CD4-positive, alpha-beta T cell (primary cell): ENCODE measurements around the gene RARA. TPM values are rescaled to one million over a fixed set of nuclear protein-coding genes. Genes with fewer than 3 reads are reported as not detected.

Source experiments
- ATAC-seq: fragments of 200-7000 bp; cut with Tn5 transposase; one replicate; pipeline ENCODE4 v1.10.0; 2022; ENCODE audit warnings: mild to moderate bottlenecking; ENCODE audit not compliant: poor library complexity
- CTCF ChIA-PET: fragments of 350-600 bp; sonication (Branson Sonifier 250); formaldehyde crosslinking; loops from one replicate; lab custom pipeline; 2021; ENCODE audit warnings: antibody characterized with exemption, inconsistent platforms; lab: Charles Lee
- POLR2A ChIA-PET: fragments of 350-600 bp; sonication (Branson Sonifier 250); formaldehyde crosslinking; loops from one replicate; lab custom pipeline; 2021; ENCODE audit warnings: antibody characterized with exemption, inconsistent platforms; lab: Charles Lee
- DNase-seq, 14 experiments: peaks; one replicate each; pipeline ENCODE4 v3.0.0-alpha.2; 2013 to 2020; ENCODE audit warnings: mixed read lengths in 2 of 14
- H3K27ac ChIP-seq, 2 donors: one replicate each; pipeline versions ENCODE4 v1.5.1 to v1.7.0; 2013; ENCODE audit warnings: low read length in 2 of 2, low read depth in 1 of 2, mild to moderate bottlenecking in 1 of 2
- H3K27me3 ChIP-seq, 2 experiments: 1 replicate in 1 of 2; 2 replicates in 1 of 2; pipeline versions ENCODE4 v1.6.1 to v1.7.0; 2013; ENCODE audit warnings: low read length in 2 of 2, control low read depth in 1 of 2, mild to moderate bottlenecking in 1 of 2, moderate library complexity in 1 of 2; ENCODE audit not compliant: insufficient read depth in 2 of 2, control insufficient read depth in 1 of 2
- H3K36me3 ChIP-seq: one replicate; pipeline ENCODE4 v1.6.1; 2013; ENCODE audit warnings: low read length, control low read depth; ENCODE audit not compliant: insufficient read depth
- H3K4me1 ChIP-seq: one replicate; pipeline ENCODE4 v1.6.1; 2013; ENCODE audit warnings: low read length, control low read depth; ENCODE audit not compliant: insufficient read depth
- H3K4me3 ChIP-seq: one replicate; pipeline ENCODE4 v1.5.1; 2013; ENCODE audit warnings: mild to moderate bottlenecking, low read length, moderate library complexity
- H3K9me3 ChIP-seq, 2 experiments: 1 replicate in 1 of 2; 2 replicates in 1 of 2; pipeline versions ENCODE4 v1.6.1 to v1.7.0; 2013; ENCODE audit warnings: low read length in 2 of 2, mild to moderate bottlenecking in 2 of 2, control low read depth in 1 of 2, moderate library complexity in 1 of 2; ENCODE audit not compliant: control insufficient read depth in 1 of 2, insufficient read depth in 1 of 2
- H3K27ac Mint-ChIP-seq: one replicate; pipeline ENCODE4 v1.8.0; 2020; ENCODE audit warnings: mixed read lengths
- H3K27me3 Mint-ChIP-seq: one replicate; pipeline ENCODE4 v1.8.0; 2021; ENCODE audit warnings: mixed read lengths
- H3K36me3 Mint-ChIP-seq: one replicate; pipeline ENCODE4 v1.8.0; 2021; ENCODE audit warnings: low read depth, mixed read lengths
- H3K4me1 Mint-ChIP-seq: one replicate; pipeline ENCODE4 v1.8.0; 2021; ENCODE audit warnings: low read depth, mixed read lengths
- H3K4me3 Mint-ChIP-seq: one replicate; pipeline ENCODE4 v1.8.0; 2020; ENCODE audit warnings: mild to moderate bottlenecking, mixed read lengths
- H3K9me3 Mint-ChIP-seq: one replicate; pipeline ENCODE4 v1.8.0; 2020; ENCODE audit warnings: mixed read lengths
- CTCF ChIP-seq: fragments of 200-600 bp; IDR thresholded peaks from one replicate; pipeline ENCODE4 v1.8.0; 2022; ENCODE audit warnings: antibody characterized with exemption, mild to moderate bottlenecking
- intact Hi-C, 2 experiments: fragments of 100-400 bp; cut with DNase I in 1 of 2; cut with micrococcal nuclease in 1 of 2; formaldehyde crosslinking; loops; one replicate each; pipeline versions ENCODE4 v1.15.1 to v1.9.0; 2023 to 2025; cut with DNase I, micrococcal nuclease
- total RNA-seq, 174 experiments: library from RNA in 2 of 174; stranded (reverse) in 2 of 174; gene quantifications; one replicate each; pipeline ENCODE4 v1.2.3 and lab custom pipeline; 2021 to 2026

RARA gene
- total RNA-seq, 2 experiments from 2014 or later: 114 to 115 TPM

GRCh38 chr17:40349477-40349894, 40.5 kb downstream of the RARA start:
- H3K36me3 Mint-ChIP-seq: peaks cover 71% of the 10 kb centered on the region
- Histone ChIP-seq H3K4me1 (peaks cover 52% of the 10 kb centered on the region), H3K27ac (peak overlapping the region in 1 of 2 donors; percentile 22), H3K36me3 (peaks cover 61% of the 10 kb centered on the region), H3K9me3 (no peaks in the 10 kb centered on the region), H3K4me3 (no peak overlapping the region), H3K27me3 (no peaks in the 10 kb centered on the region)
- no peaks in the 10 kb centered on the region for H3K27me3 Mint-ChIP-seq
- intact Hi-C loops: no loop called here
- peaks cover 63% of the 10 kb centered on the region for H3K4me1 Mint-ChIP-seq
- H3K4me3 Mint-ChIP-seq: peak overlapping the region; percentile 38
- no peaks in the 10 kb centered on the region for H3K9me3 Mint-ChIP-seq
- ChIA-PET POLR2A (interaction anchor here (1.0 kb wide), 1 partner anchor 173 kb away, joined by 3 read pairs; no protein-coding TSS in a partner anchor), CTCF (no interaction called here)
- ATAC-seq (no peak), DNase-seq (peak in 1 of 14 experiments; percentile 28)
- H3K27ac Mint-ChIP-seq: peak overlapping the region; percentile 93
- no peak for TF ChIP-seq CTCF

DNA sequence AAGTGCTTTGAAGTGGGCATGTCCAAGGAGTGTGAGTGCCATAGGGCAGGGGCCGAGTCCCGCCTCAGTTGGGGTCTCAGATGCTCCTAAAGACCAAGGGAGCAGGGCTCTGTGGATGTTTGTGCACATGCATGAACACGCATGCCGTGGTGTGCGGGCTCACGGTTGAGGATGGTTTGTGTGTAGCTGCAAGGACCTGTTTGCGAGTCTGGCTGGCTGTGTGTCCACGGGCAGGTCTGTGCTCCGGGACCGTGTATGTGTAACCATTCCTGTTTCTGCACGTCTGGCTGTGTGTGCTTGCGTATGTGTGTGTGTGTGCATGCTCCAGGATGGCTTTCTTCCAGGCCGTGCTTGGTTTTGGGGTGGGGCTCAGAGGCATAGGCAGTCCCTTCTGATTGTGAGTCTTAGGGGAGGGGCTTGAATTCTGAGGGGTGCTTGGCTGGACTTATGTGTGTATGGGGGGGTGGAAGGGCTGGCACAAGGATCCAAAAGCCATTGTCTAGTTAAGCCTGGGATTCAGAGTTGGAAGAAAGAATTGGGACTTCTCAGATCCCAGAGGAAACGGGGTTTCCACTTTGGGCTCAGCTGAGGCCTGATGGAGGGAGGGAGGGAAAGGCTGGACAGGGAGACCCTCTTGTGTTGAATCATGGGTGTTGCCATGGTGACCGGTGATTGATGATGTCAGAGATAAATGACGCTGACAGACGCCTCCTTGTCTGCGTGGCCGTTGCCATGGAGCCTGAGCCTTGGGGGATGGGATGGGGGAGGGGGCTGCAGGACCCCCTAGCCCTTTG, 41.1 kb downstream of the RARA start:
- POLR2A ChIA-PET: no interaction called here
- intact Hi-C loops: no loop called here
- peak overlapping the region; percentile 38 for H3K4me3 Mint-ChIP-seq

More for the DNA sequence above, 41.1 kb downstream of the RARA start:
- no peak for TF ChIP-seq CTCF
- Mint-ChIP-seq H3K27me3 (no peaks in the 10 kb centered on the region), H3K4me1 (peaks cover 57% of the 10 kb centered on the region), H3K9me3 (no peaks in the 10 kb centered on the region), H3K27ac (peak overlapping the region; percentile 93), H3K36me3 (peaks cover 74% of the 10 kb centered on the region)
- Histone ChIP-seq H3K4me3 (no peak overlapping the region), H3K9me3 (no peaks in the 10 kb centered on the region), H3K27ac (no peak overlapping the region), H3K4me1 (peaks cover 52% of the 10 kb centered on the region), H3K36me3 (peaks cover 67% of the 10 kb centered on the region), H3K27me3 (no peaks in the 10 kb centered on the region)
- ATAC-seq: no peak
- CTCF ChIA-PET: no interaction called here
- DNase-seq: peak in 2 of 14 experiments; percentile 16 to 32
